ENCODE results near the gene RAB3C.

The RAB3C gene

GRCh38 chr5:58753446-58753845 is 170.6 kb downstream of the RAB3C start:
- ATAC-seq (ENCODE audit: low read depth) (no peak), DNase-seq (ENCODE audit: low spot score) (no peak)
- Histone ChIP-seq H3K4me1 (ENCODE audit: insufficient read depth, poor library complexity, severe bottlenecking) (no peaks in the 10 kb centered on the region), H3K4me3 (ENCODE audit: severe bottlenecking) (no peak overlapping the region), H3K27me3 (ENCODE audit: insufficient read depth, poor library complexity, severe bottlenecking) (peaks cover 34% of the 10 kb centered on the region), H3K27ac (ENCODE audit: poor library complexity, severe bottlenecking) (no peak overlapping the region), H3K9me3 (ENCODE audit: severe bottlenecking) (no peaks in the 10 kb centered on the region), H3K36me3 (ENCODE audit: low read depth) (no peaks in the 10 kb centered on the region)
- TF ChIP-seq CTCF (IDR thresholded peaks at IDR 0.05; ENCODE audit: poor library complexity, severe bottlenecking): no peak

- H3K27ac ChIP-seq (ENCODE audit: poor library complexity, severe bottlenecking): no peak overlapping the region
- TF ChIP-seq CTCF (IDR thresholded peaks at IDR 0.05; ENCODE audit: poor library complexity, severe bottlenecking): no peak
- H3K27me3 ChIP-seq (ENCODE audit: insufficient read depth, poor library complexity, severe bottlenecking): peaks cover 29% of the 10 kb centered on the region
- no peaks in the 10 kb centered on the region for H3K36me3 ChIP-seq (ENCODE audit: low read depth)
- ATAC-seq (ENCODE audit: low read depth) (no peak), DNase-seq (ENCODE audit: low spot score) (no peak)
- H3K4me3 ChIP-seq (ENCODE audit: severe bottlenecking): no peak overlapping the region
- H3K9me3 ChIP-seq (ENCODE audit: severe bottlenecking): no peaks in the 10 kb centered on the region
- no peaks in the 10 kb centered on the region for H3K4me1 ChIP-seq (ENCODE audit: insufficient read depth, poor library complexity, severe bottlenecking)
Observed at GRCh38 chr5:58754250-58754649, 171.4 kb downstream of the RAB3C start.

GRCh38 chr5:58755397-58755796 is 172.5 kb downstream of the RAB3C start:
- TF ChIP-seq CTCF (IDR thresholded peaks at IDR 0.05; ENCODE audit: poor library complexity, severe bottlenecking): no peak
- no peak for ATAC-seq (ENCODE audit: low read depth)
- Histone ChIP-seq H3K4me1 (ENCODE audit: insufficient read depth, poor library complexity, severe bottlenecking) (no peaks in the 10 kb centered on the region), H3K27me3 (ENCODE audit: insufficient read depth, poor library complexity, severe bottlenecking) (peaks cover 20% of the 10 kb centered on the region), H3K4me3 (ENCODE audit: severe bottlenecking) (no peak overlapping the region), H3K9me3 (ENCODE audit: severe bottlenecking) (no peaks in the 10 kb centered on the region), H3K36me3 (ENCODE audit: low read depth) (no peaks in the 10 kb centered on the region), H3K27ac (ENCODE audit: poor library complexity, severe bottlenecking) (no peak overlapping the region)
- DNase-seq (ENCODE audit: low spot score): no peak

GRCh38 chr5:58759745-58760144 is 176.9 kb downstream of the RAB3C start:
- TF ChIP-seq CTCF (IDR thresholded peaks at IDR 0.05; ENCODE audit: poor library complexity, severe bottlenecking): no peak
- no peaks in the 10 kb centered on the region for H3K9me3 ChIP-seq (ENCODE audit: severe bottlenecking)
- H3K4me1 ChIP-seq (ENCODE audit: insufficient read depth, poor library complexity, severe bottlenecking): no peaks in the 10 kb centered on the region
- no peaks in the 10 kb centered on the region for H3K36me3 ChIP-seq (ENCODE audit: low read depth)
- H3K4me3 ChIP-seq (ENCODE audit: severe bottlenecking): no peak overlapping the region
- H3K27me3 ChIP-seq (ENCODE audit: insufficient read depth, poor library complexity, severe bottlenecking): peaks cover 2% of the 10 kb centered on the region
- DNase-seq (ENCODE audit: low spot score) (no peak), ATAC-seq (ENCODE audit: low read depth) (no peak)
- no peak overlapping the region for H3K27ac ChIP-seq (ENCODE audit: poor library complexity, severe bottlenecking)

GRCh38 chr5:58760222-58760621 is 177.3 kb downstream of the RAB3C start:
- H3K4me3 ChIP-seq (ENCODE audit: severe bottlenecking): no peak overlapping the region
- H3K4me1 ChIP-seq (ENCODE audit: insufficient read depth, poor library complexity, severe bottlenecking): no peaks in the 10 kb centered on the region
- no peaks in the 10 kb centered on the region for H3K9me3 ChIP-seq (ENCODE audit: severe bottlenecking)
- no peak for TF ChIP-seq CTCF (IDR thresholded peaks at IDR 0.05; ENCODE audit: poor library complexity, severe bottlenecking)
- peaks cover 3% of the 10 kb centered on the region for H3K27me3 ChIP-seq (ENCODE audit: insufficient read depth, poor library complexity, severe bottlenecking)
- no peaks in the 10 kb centered on the region for H3K36me3 ChIP-seq (ENCODE audit: low read depth)
- H3K27ac ChIP-seq (ENCODE audit: poor library complexity, severe bottlenecking): no peak overlapping the region
- no peak for ATAC-seq (ENCODE audit: low read depth)
- no peak for DNase-seq (ENCODE audit: low spot score)
